Nephron progenitor cell (in vitro differentiated cells): ENCODE measurements around the gene ZMYND12.
A peak's percentile ranks its signal among the peaks of the same experiment; 100 is the strongest.

Experiments used
- DNase-seq: peaks from one replicate; pipeline ENCODE4 v3.0.0; 2021
- H3K27ac Mint-ChIP-seq: 2 replicates; pipeline ENCODE4 v1.8.0; 2021; ENCODE audit warnings: mild to moderate bottlenecking, moderate library complexity, mixed read lengths
- H3K27me3 Mint-ChIP-seq: 2 replicates; pipeline ENCODE4 v1.8.0; 2021; ENCODE audit warnings: mild to moderate bottlenecking, low read depth, mixed read lengths; ENCODE audit not compliant: poor library complexity
- H3K36me3 Mint-ChIP-seq: 2 replicates; pipeline ENCODE4 v1.8.0; 2021; ENCODE audit warnings: low read depth, mixed read lengths
- H3K4me1 Mint-ChIP-seq: 2 replicates; pipeline ENCODE4 v1.8.0; 2021; ENCODE audit warnings: mixed read lengths
- H3K4me3 Mint-ChIP-seq: 2 replicates; pipeline ENCODE4 v1.8.0; 2021; ENCODE audit warnings: mild to moderate bottlenecking, moderate library complexity, mixed read lengths
- H3K9me3 Mint-ChIP-seq: 2 replicates; pipeline ENCODE4 v1.8.0; 2021; ENCODE audit warnings: mild to moderate bottlenecking, moderate library complexity, mixed read lengths
- TF ChIP-seq, protein P1 (sequence below): fragments of 200-600 bp; sonication (generic); IDR thresholded peaks from 2 replicates; pipeline ENCODE4 v1.5.0; 2021; ENCODE audit warnings: antibody characterized with exemption

The ZMYND12 gene

DNA sequence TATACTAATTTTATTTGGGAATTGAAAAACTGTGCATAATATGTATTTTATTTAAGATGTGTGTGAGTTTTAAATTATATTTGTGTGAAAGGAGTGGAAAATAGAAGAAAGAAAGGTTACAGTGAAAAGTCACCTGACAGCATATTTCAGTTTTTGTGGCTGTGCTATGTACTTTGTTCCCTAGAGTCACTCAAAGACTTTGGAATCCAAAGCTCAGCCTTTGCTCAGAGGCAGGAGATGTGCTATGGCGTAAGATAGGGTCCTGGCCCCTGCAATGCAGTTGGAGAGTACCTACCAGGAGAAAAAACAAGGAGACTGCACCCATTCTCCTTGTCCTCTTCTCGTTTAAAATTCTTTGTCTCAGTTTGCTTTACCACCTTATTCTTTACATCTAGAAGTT lies 10.2 kb upstream of the ZMYND12 start:
- Mint-ChIP-seq H3K4me1 (peaks cover 26% of the 10 kb centered on the region), H3K27me3 (peaks cover 40% of the 10 kb centered on the region), H3K4me3 (no peak overlapping the region), H3K27ac (no peak overlapping the region), H3K36me3 (no peaks in the 10 kb centered on the region), H3K9me3 (no peaks in the 10 kb centered on the region)
- DNase-seq, result no peak
- TF ChIP-seq, protein P1, sequence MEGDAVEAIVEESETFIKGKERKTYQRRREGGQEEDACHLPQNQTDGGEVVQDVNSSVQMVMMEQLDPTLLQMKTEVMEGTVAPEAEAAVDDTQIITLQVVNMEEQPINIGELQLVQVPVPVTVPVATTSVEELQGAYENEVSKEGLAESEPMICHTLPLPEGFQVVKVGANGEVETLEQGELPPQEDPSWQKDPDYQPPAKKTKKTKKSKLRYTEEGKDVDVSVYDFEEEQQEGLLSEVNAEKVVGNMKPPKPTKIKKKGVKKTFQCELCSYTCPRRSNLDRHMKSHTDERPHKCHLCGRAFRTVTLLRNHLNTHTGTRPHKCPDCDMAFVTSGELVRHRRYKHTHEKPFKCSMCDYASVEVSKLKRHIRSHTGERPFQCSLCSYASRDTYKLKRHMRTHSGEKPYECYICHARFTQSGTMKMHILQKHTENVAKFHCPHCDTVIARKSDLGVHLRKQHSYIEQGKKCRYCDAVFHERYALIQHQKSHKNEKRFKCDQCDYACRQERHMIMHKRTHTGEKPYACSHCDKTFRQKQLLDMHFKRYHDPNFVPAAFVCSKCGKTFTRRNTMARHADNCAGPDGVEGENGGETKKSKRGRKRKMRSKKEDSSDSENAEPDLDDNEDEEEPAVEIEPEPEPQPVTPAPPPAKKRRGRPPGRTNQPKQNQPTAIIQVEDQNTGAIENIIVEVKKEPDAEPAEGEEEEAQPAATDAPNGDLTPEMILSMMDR, result no peak

DNA sequence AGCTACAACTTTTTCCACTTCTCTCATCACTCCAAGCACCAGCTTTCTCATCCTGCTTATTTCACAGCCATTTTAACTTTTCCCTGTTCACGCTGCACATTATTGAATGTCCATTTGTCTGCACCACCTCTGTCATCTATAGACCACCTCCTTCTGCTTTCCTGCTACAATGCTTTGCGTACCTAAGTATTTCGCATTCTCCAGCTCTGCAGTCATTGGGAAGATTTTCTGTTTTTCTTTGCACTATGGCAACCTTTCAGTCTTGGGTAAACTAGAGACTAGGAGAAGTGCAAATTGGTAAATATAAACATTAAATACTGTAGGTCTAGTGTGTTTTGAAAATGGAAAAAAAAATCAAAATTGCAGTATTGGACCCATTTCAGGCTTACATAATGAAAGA lies 8.1 kb upstream of the ZMYND12 start:
- peaks cover 28% of the 10 kb centered on the region for H3K27me3 Mint-ChIP-seq
- H3K36me3 Mint-ChIP-seq, result peaks cover 14% of the 10 kb centered on the region
- H3K9me3 Mint-ChIP-seq, result no peaks in the 10 kb centered on the region
- H3K4me3 Mint-ChIP-seq, result peak overlapping the region; percentile 79
- no peak overlapping the region for H3K27ac Mint-ChIP-seq
- TF ChIP-seq, protein P1, result no peak
- peaks cover 26% of the 10 kb centered on the region for H3K4me1 Mint-ChIP-seq
- DNase-seq, result no peak

- peak; percentile 91 for DNase-seq
- Mint-ChIP-seq H3K27me3 (peaks cover 22% of the 10 kb centered on the region), H3K36me3 (peaks cover 20% of the 10 kb centered on the region), H3K4me1 (peaks cover 29% of the 10 kb centered on the region), H3K27ac (peak within 1 kb of the TSS; percentile 95), H3K9me3 (no peaks in the 10 kb centered on the region), H3K4me3 (peak within 1 kb of the TSS; percentile 79)
- TF ChIP-seq, protein P1, result no peak
These were observed 7.3 kb upstream of the ZMYND12 start, which contains the start of gene CCDC30 for GRCh38 chr1:42462828-42463763. CCDC30 (plus strand) TSS chr1:42463286; CDS start chr1:42480552, 17,266 bp downstream.

GRCh38 chr1:42461196-42461595 lies 5.4 kb upstream of the ZMYND12 start:
- TF ChIP-seq, protein P1, result no peak
- Mint-ChIP-seq H3K27me3 (peaks cover 7% of the 10 kb centered on the region), H3K27ac (no peak overlapping the region), H3K4me1 (peaks cover 41% of the 10 kb centered on the region), H3K36me3 (peaks cover 29% of the 10 kb centered on the region), H3K9me3 (no peaks in the 10 kb centered on the region), H3K4me3 (no peak overlapping the region)
- DNase-seq, result no peak

- Mint-ChIP-seq H3K27ac (peak overlapping the region; percentile 36), H3K27me3 (no peaks in the 10 kb centered on the region), H3K36me3 (peaks cover 29% of the 10 kb centered on the region), H3K4me3 (peak overlapping the region; percentile 86), H3K9me3 (no peaks in the 10 kb centered on the region), H3K4me1 (peaks cover 23% of the 10 kb centered on the region)
- no peak for DNase-seq
- TF ChIP-seq, protein P1, result no peak
These were observed 900 bp upstream of the ZMYND12 start for GRCh38 chr1:42456754-42457089.

DNA sequence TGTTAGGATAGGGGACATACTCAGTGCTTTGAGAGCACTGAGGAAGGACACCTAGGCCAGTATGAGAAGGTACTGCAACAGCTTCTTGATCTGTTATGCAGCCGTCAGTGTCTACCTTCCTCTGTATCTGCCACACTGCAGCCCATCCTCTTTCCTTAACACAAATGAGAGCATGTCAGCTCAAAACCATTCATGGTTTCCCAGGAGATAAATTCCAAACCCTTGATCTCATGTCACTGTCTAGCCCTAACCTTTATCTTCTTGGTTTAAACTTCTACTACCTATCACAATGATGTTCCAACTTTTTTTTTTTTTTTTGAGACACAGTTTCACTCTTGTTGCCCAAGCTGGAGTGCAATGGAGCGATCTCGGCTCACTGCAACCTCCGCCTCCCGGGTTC lies 1.4 kb downstream of the ZMYND12 start:
- Mint-ChIP-seq H3K36me3 (peaks cover 15% of the 10 kb centered on the region), H3K4me1 (peaks cover 23% of the 10 kb centered on the region), H3K4me3 (no peak overlapping the region), H3K27me3 (no peaks in the 10 kb centered on the region), H3K9me3 (no peaks in the 10 kb centered on the region), H3K27ac (no peak overlapping the region)
- TF ChIP-seq, protein P1, result no peak
- no peak for DNase-seq
